Fibroblast of lung (primary cell): ENCODE data around the gene CUBN.

Source experiments
- CTCF ChIP-seq, 2 donors: IDR thresholded peaks in 1 of 2; conservative IDR thresholded peaks in 1 of 2; 1 replicate in 1 of 2; 2 replicates in 1 of 2; pipeline ENCODE4 v1.5.1; 2011 to 2012; ENCODE audit warnings: low read length in 2 of 2, control low read depth in 1 of 2, inconsistent platforms in 1 of 2, low read depth in 1 of 2, mild to moderate bottlenecking in 1 of 2
- EZH2 ChIP-seq: IDR thresholded peaks from 2 replicates; pipeline ENCODE4 v1.5.1; 2012; ENCODE audit warnings: low read length, control low read depth, mild to moderate bottlenecking; ENCODE audit errors: missing control alignments

- TF ChIP-seq CTCF (conservative IDR thresholded peaks at IDR 0.05 in 1 of 2, IDR thresholded peaks at IDR 0.05 in 1 of 2; ENCODE audit: low read depth in 1 of 2, low read length in 2 of 2) (no peak), EZH2 (no peak)
Measured at GRCh38 chr10:16996530-16996964, 133.1 kb downstream of the CUBN start.
